PC-3 (cell line): Measurements from ENCODE around the gene ASB13. TPM values are rescaled to one million over a fixed set of nuclear protein-coding genes. Genes with fewer than 3 reads are reported as not detected.

ENCODE experiments used
- ATAC-seq: fragments of 200-7000 bp; cut with Tn5 transposase; 2 replicates; pipeline ENCODE4 v1.9.1; 2020; ENCODE audit warnings: mild to moderate bottlenecking, moderate library complexity
- BruUV-seq: library from RNA; stranded (reverse); fragments of 400-500 nt; replicated peaks from 2 replicates; lab custom pipeline; 2021; lab: Mats Ljungman, UMichigan
- CTCF ChIA-PET: fragments of 300-600 bp; sonication (Branson Sonifier 250); formaldehyde crosslinking; loops from one replicate; lab custom pipeline; 2022; ENCODE audit warnings: antibody characterized with exemption; lab: Charles Lee
- POLR2A ChIA-PET: fragments of 300-600 bp; sonication (Branson Sonifier 250); formaldehyde crosslinking; loops from one replicate; lab custom pipeline; 2022; ENCODE audit warnings: antibody characterized with exemption; ENCODE audit not compliant: unreplicated experiment; lab: Charles Lee
- DNase-seq: peaks from one replicate; pipeline ENCODE4 v3.0.0-alpha.2; 2015
- H2AFZ ChIP-seq: fragments of 300-600 bp; sonication (generic); 2 replicates; pipeline ENCODE4 v1.6.0; 2016; ENCODE audit warnings: antibody characterized with exemption, low read length
- H3F3A ChIP-seq: fragments of 300-600 bp; sonication (generic); one replicate; pipeline ENCODE4 v1.6.0; 2017; ENCODE audit warnings: antibody characterized with exemption, low read length, control low read depth, mild to moderate bottlenecking; ENCODE audit not compliant: unreplicated experiment
- H3K27ac ChIP-seq: fragments of 300-600 bp; sonication (generic); 2 replicates; pipeline ENCODE4 v1.5.1; 2016; ENCODE audit warnings: mild to moderate bottlenecking, low read length
- H3K27me3 ChIP-seq: fragments of 300-600 bp; sonication (generic); 2 replicates; pipeline ENCODE4 v1.6.1; 2016; ENCODE audit warnings: low read length, mixed read lengths
- H3K36me3 ChIP-seq: fragments of 300-600 bp; sonication (generic); 2 replicates; pipeline ENCODE4 v1.6.1; 2016; ENCODE audit warnings: low read depth, mixed run types, low read length, mixed read lengths
- H3K4me1 ChIP-seq: fragments of 300-600 bp; sonication (generic); 2 replicates; pipeline ENCODE4 v1.5.1; 2016; ENCODE audit warnings: low read length; ENCODE audit not compliant: insufficient read depth
- H3K4me2 ChIP-seq: fragments of 300-600 bp; sonication (generic); 2 replicates; pipeline ENCODE4 v1.6.0; 2016; ENCODE audit warnings: low read length
- H3K4me3 ChIP-seq: fragments of 300-600 bp; sonication (generic); 2 replicates; pipeline ENCODE4 v1.5.1; 2016; ENCODE audit warnings: mild to moderate bottlenecking, low read length, mixed read lengths
- H3K79me2 ChIP-seq: fragments of 300-600 bp; sonication (generic); 2 replicates; pipeline ENCODE4 v1.6.1; 2017; ENCODE audit warnings: low read length, mixed read lengths
- H3K9ac ChIP-seq: fragments of 300-600 bp; sonication (generic); 2 replicates; pipeline ENCODE4 v1.6.0; 2016; ENCODE audit warnings: mild to moderate bottlenecking, low read length
- H3K9me2 ChIP-seq: fragments of 300-600 bp; sonication (generic); replicated peaks from 2 replicates; pipeline ENCODE4 v1.6.1; 2016; ENCODE audit warnings: mixed run types, low read length, mixed read lengths
- H3K9me3 ChIP-seq: fragments of 300-600 bp; sonication (generic); 2 replicates; pipeline ENCODE4 v1.6.1; 2016; ENCODE audit warnings: low read length, mixed read lengths
- H4K20me1 ChIP-seq: fragments of 300-600 bp; sonication (generic); 2 replicates; pipeline ENCODE4 v1.6.1; 2016; ENCODE audit warnings: low read length, mixed read lengths
- EZH2 ChIP-seq: fragments of 300-600 bp; sonication (generic); IDR thresholded peaks from one replicate; pipeline ENCODE4 v1.6.1; 2017; ENCODE audit warnings: antibody characterized with exemption, mild to moderate bottlenecking, low read length; ENCODE audit not compliant: unreplicated experiment
- EZH2phosphoT487 ChIP-seq: fragments of 300-600 bp; sonication (generic); IDR thresholded peaks from 2 replicates; pipeline ENCODE4 v1.6.1; 2018; ENCODE audit warnings: mild to moderate bottlenecking, antibody characterized with exemption, low read length, borderline replicate concordance
- intact Hi-C: fragments of 100-400 bp; cut with micrococcal nuclease; formaldehyde crosslinking; loops from 2 replicates; pipeline ENCODE4 v1.9.0; 2023
- total RNA-seq: library from RNA; depleted of rRNA; stranded (reverse); fragments of >200 nt; gene quantifications from 2 replicates; pipeline ENCODE4 v1.2.3, GENCODE V29; 2014
- TF ChIP-seq, protein P1 (sequence below): fragments of 300-600 bp; sonication (generic); conservative IDR thresholded peaks from 2 replicates; pipeline ENCODE4 v1.5.1; 2017; ENCODE audit warnings: antibody characterized with exemption, low read depth, mild to moderate bottlenecking, low read length

Gene ASB13
- total RNA-seq, 1 experiment from 2014 or later = 6.6 TPM

GRCh38 chr10:5608608-5609220 lies 57.7 kb downstream of the ASB13 start:
- peaks cover 3% of the 10 kb centered on the region for H3F3A ChIP-seq
- DNase-seq (no peak), ATAC-seq (no peak)
- H3K27me3 ChIP-seq = no peaks in the 10 kb centered on the region
- H3K9ac ChIP-seq = peak overlapping the region; percentile 97; the same call in 1 of the 2 replicates
- no peaks in the 10 kb centered on the region for H3K36me3 ChIP-seq
- H3K27ac ChIP-seq = peak overlapping the region; percentile 100
- H3K9me2 ChIP-seq = no peaks in the 10 kb centered on the region
- CTCF ChIA-PET = no interaction called here
- no peak for TF ChIP-seq EZH2phosphoT487
- TF ChIP-seq, protein P1, sequence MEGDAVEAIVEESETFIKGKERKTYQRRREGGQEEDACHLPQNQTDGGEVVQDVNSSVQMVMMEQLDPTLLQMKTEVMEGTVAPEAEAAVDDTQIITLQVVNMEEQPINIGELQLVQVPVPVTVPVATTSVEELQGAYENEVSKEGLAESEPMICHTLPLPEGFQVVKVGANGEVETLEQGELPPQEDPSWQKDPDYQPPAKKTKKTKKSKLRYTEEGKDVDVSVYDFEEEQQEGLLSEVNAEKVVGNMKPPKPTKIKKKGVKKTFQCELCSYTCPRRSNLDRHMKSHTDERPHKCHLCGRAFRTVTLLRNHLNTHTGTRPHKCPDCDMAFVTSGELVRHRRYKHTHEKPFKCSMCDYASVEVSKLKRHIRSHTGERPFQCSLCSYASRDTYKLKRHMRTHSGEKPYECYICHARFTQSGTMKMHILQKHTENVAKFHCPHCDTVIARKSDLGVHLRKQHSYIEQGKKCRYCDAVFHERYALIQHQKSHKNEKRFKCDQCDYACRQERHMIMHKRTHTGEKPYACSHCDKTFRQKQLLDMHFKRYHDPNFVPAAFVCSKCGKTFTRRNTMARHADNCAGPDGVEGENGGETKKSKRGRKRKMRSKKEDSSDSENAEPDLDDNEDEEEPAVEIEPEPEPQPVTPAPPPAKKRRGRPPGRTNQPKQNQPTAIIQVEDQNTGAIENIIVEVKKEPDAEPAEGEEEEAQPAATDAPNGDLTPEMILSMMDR = no peak
- BruUV-seq = no TSS peak
- no peak overlapping the region for H2AFZ ChIP-seq
- H3K4me3 ChIP-seq = peak overlapping the region; percentile 64
- intact Hi-C loops = no loop called here
- peaks cover 20% of the 10 kb centered on the region for H3K79me2 ChIP-seq
- no peaks in the 10 kb centered on the region for H3K9me3 ChIP-seq
- peaks cover 49% of the 10 kb centered on the region for H3K4me1 ChIP-seq
- POLR2A ChIA-PET = no interaction called here
- H4K20me1 ChIP-seq = no peaks in the 10 kb centered on the region
- peak overlapping the region; percentile 86 for H3K4me2 ChIP-seq

DNA sequence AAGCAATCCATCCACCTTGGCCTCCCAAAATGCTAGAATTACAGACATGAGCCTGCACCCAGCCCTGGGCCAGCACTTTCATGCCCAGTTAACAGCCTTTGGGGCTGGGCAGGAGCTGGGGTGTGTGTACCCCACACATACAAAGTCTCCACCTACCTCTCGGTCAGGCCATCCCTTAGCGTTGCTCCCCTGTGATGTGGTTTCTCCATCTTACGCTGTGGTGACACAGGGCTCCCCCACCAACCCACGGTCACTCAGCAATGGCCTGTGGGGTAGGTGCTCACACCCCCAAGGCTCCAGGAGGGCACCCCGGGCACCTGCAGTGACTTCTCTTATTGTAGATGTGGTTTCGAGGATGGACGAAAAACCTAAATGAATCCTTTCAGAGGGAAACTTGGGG lies 58.8 kb downstream of the ASB13 start:
- ATAC-seq = no peak
- TF ChIP-seq, protein P1 = no peak
- TF ChIP-seq EZH2 (no peak), EZH2phosphoT487 (no peak)
- Histone ChIP-seq H3K4me3 (no peak overlapping the region), H3K79me2 (peaks cover 20% of the 10 kb centered on the region), H3K4me1 (peaks cover 41% of the 10 kb centered on the region), H2AFZ (no peak overlapping the region), H3K9ac (no peak overlapping the region), H3K27ac (no peak overlapping the region), H3K9me3 (no peaks in the 10 kb centered on the region), H3K27me3 (no peaks in the 10 kb centered on the region), H3K9me2 (no peaks in the 10 kb centered on the region), H3K4me2 (no peak overlapping the region), H3K36me3 (no peaks in the 10 kb centered on the region), H3F3A (peaks cover 3% of the 10 kb centered on the region), H4K20me1 (no peaks in the 10 kb centered on the region)
- ChIA-PET POLR2A (no interaction called here), CTCF (no interaction called here)
- BruUV-seq = no TSS peak
- DNase-seq = no peak
- intact Hi-C loops = no loop called here

DNA sequence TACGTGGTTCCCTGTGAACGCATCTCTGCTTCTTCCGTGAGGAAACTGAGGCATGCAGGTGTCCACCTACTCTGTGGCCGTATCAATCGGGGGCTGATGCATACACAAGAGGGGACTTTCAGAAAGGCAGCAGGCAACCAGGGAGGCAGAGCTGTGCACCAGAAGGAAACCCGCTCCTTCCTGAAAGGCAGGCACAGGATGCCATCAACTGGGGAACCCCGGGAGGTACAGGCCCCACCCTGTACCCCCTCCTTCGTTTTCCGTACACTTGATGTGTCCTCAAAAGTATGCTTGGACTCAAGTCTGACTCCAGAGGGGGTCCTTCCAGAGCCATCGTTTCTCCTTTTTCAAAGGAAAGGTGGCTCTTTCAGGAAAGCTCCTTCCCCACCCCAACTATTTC lies 59.5 kb downstream of the ASB13 start:
- no peak overlapping the region for H3K27ac ChIP-seq
- no peak for DNase-seq

More for the DNA sequence above, 59.5 kb downstream of the ASB13 start:
- Histone ChIP-seq H3K27me3 (no peaks in the 10 kb centered on the region), H3F3A (peaks cover 3% of the 10 kb centered on the region), H3K36me3 (no peaks in the 10 kb centered on the region), H3K9ac (no peak overlapping the region), H3K4me3 (no peak overlapping the region), H3K4me1 (peaks cover 34% of the 10 kb centered on the region), H3K9me2 (no peaks in the 10 kb centered on the region), H3K79me2 (peaks cover 20% of the 10 kb centered on the region), H3K9me3 (no peaks in the 10 kb centered on the region), H2AFZ (no peak overlapping the region), H3K4me2 (no peak overlapping the region), H4K20me1 (no peaks in the 10 kb centered on the region)
- ChIA-PET POLR2A (no interaction called here), CTCF (no interaction called here)
- intact Hi-C loops = no loop called here
- no peak for ATAC-seq
- TF ChIP-seq EZH2phosphoT487 (no peak), EZH2 (no peak)
- TF ChIP-seq, protein P1 = no peak
- BruUV-seq = no TSS peak
